Measurements from ENCODE around the gene NARS2.
A peak's percentile ranks its signal among the peaks of the same experiment; 100 is the strongest.

NARS2 gene

GRCh38 chr11:78576549-78577097 lies 2.0 kb upstream of the NARS2 start:
- no peak overlapping the region for H3K4me3 ChIP-seq (ENCODE audit: control insufficient read depth, low read depth, low read length)

DNA sequence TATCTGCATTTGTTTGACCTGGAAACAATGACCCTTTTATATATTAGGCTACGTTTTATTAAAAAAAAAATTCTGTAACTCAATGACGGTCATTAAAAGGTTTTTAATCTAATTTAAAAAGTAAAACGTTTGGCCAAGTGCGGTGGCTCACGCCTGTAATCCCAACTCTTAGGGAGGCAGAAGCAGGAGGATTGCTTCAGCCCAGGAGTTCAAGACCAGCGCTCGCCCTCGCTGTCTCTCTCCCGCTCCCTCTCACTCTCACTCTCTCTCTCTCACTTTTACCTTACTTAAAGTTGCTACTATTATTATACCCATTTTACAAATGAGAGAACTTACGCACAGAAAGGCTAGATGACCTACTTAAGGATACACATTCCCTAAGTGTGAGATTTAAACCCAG lies 814 bp upstream of the NARS2 start:
- H3K4me3 ChIP-seq (ENCODE audit: control insufficient read depth, low read depth, low read length) = peak overlapping the region; percentile 92
- DNase-seq (ENCODE audit: low read depth) = no peak
- TF ChIP-seq CTCF (conservative IDR thresholded peaks at IDR 0.05; ENCODE audit: control insufficient read depth, insufficient read depth, low read depth, low read length) = no peak

More at GRCh38 chr11:78576549-78577097, 2.0 kb upstream of the NARS2 start:
- no peak for DNase-seq (ENCODE audit: low read depth)
- TF ChIP-seq CTCF (conservative IDR thresholded peaks at IDR 0.05; ENCODE audit: control insufficient read depth, insufficient read depth, low read depth, low read length) = no peak

DNA sequence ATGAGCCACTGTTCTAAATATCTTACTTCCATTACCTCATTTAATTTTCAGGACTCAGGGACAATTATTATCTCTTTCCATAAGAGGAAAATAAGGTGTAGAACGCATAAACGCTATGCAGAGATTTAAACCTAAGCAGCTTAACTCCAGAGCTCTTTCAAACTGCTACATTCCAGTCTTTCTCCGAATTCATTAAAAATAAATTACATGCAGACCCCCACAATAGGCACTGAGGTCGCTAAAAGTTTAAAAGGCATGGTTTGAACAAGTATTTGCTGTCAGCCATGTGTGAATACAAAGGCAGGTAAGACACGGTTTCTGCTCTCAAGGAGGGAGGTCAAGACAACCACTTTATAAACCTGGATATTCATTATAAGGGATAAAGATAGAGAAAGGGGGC lies 983 bp downstream of the NARS2 start:
- H3K4me3 ChIP-seq (ENCODE audit: control insufficient read depth, low read depth, low read length) = peak overlapping the region; percentile 92
- DNase-seq (ENCODE audit: low read depth) = no peak
- no peak for TF ChIP-seq CTCF (conservative IDR thresholded peaks at IDR 0.05; ENCODE audit: control insufficient read depth, insufficient read depth, low read depth, low read length)

GRCh38 chr11:78573271-78573670 lies 1.4 kb downstream of the NARS2 start:
- H3K4me3 ChIP-seq (ENCODE audit: control insufficient read depth, low read depth, low read length) = no peak overlapping the region
- no peak for TF ChIP-seq CTCF (conservative IDR thresholded peaks at IDR 0.05; ENCODE audit: control insufficient read depth, insufficient read depth, low read depth, low read length)

DNA sequence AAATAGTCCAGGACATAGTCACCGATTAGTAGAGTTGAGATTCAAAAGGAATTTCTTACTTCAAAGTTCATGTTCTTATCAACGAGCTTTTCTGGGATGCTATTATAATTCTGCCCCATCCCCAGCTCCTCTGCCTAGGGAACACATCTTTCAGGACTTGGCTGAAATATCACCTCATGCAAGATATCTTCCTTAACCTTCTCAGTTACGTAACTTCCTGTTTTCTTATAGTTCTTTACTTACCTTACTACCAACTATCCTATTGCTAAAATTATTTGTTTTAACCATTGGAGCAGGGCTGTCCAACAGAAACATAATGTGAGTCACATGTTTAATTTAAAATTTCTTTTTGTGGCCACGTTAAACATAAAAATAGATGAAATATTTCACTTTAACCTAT lies 2.3 kb downstream of the NARS2 start:
- no peak overlapping the region for H3K4me3 ChIP-seq (ENCODE audit: control insufficient read depth, low read depth, low read length)
- TF ChIP-seq CTCF (conservative IDR thresholded peaks at IDR 0.05; ENCODE audit: control insufficient read depth, insufficient read depth, low read depth, low read length) = no peak
- no peak for DNase-seq (ENCODE audit: low read depth)

More at GRCh38 chr11:78573271-78573670, 1.4 kb downstream of the NARS2 start:
- DNase-seq (ENCODE audit: low read depth) = no peak

- DNase-seq (ENCODE audit: low read depth) = no peak
- H3K4me3 ChIP-seq (ENCODE audit: control insufficient read depth, low read depth, low read length) = no peak overlapping the region
- TF ChIP-seq CTCF (conservative IDR thresholded peaks at IDR 0.05; ENCODE audit: control insufficient read depth, insufficient read depth, low read depth, low read length) = no peak
These were observed 4.6 kb downstream of the NARS2 start for GRCh38 chr11:78570031-78570430.

DNA sequence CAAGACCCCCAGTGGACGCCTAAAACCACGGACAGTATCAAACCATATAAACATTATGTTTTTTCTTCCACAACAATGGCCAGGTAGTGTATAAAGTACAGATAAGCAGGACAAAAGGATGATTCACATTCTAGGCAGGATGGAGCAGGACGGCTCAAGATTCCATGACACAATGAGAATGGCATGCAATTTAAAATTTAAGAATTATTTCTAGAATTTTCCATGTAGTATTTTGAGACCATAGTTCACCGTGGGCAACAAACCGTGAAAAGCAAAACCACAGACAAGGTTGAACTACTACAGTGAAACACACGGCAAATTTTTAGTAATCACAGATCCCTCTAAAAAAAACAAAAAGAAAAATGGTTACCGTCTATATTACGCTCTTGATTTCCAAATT lies 7.5 kb downstream of the NARS2 start:
- no peak for TF ChIP-seq CTCF (conservative IDR thresholded peaks at IDR 0.05; ENCODE audit: control insufficient read depth, insufficient read depth, low read depth, low read length)
- DNase-seq (ENCODE audit: low read depth) = peak; percentile 38

More for the DNA sequence above, 7.5 kb downstream of the NARS2 start:
- no peak overlapping the region for H3K4me3 ChIP-seq (ENCODE audit: control insufficient read depth, low read depth, low read length)

Data from fibroblast of mammary gland (primary cell).